Measurements from ENCODE around the gene CRB3. TPM values are rescaled to one million over a fixed set of nuclear protein-coding genes. Genes with fewer than 3 reads are reported as not detected.
A peak's percentile ranks its signal among the peaks of the same experiment; 100 is the strongest.

Gene CRB3
- total RNA-seq, 4 donors from 2014 or later, result 75.7 to 124 (median 88.7) TPM

DNA sequence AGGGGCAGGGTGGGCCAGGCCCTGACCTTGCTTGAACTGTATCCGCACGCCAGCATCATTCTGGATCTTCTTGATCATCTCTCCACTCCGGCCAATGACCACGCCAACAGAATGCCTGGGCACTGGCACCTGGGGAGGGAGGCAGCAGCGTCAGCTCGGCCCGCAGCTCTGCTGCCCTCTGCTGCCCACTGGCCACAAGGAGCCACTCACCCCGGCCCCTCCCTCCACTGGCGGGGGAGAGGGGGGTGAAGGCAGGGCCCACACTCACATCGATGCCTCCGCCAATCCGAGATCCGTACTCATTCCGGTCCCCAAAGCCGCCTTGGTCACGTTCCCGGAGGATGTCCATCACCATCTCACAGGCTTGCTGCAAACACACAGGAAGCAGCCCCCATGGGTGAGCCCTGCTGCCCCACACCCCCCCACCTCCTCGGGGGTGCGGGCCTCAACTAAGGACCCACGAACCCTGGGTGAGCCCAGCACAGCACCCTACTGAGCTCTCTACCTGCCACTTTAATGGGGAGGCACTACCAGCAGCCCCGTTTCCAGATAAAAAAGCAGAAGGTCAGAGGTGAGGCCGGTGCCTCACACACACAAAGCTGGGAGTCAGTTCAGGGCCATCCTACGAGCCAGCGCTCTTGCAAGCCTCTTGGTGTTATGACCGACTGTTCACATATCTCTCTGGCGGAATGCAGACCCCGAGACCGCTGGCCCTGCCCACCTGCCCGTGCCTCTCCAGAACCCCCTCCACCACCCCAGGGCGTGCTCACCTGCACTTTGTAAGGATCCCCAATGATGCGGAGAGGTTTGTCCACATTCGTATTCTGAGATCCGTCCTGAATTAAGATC lies 46.1 kb upstream of the CRB3 start:
- DNase-seq (ENCODE audit: low spot score in 2 of 2), result no peak
- TF ChIP-seq, protein P1, sequence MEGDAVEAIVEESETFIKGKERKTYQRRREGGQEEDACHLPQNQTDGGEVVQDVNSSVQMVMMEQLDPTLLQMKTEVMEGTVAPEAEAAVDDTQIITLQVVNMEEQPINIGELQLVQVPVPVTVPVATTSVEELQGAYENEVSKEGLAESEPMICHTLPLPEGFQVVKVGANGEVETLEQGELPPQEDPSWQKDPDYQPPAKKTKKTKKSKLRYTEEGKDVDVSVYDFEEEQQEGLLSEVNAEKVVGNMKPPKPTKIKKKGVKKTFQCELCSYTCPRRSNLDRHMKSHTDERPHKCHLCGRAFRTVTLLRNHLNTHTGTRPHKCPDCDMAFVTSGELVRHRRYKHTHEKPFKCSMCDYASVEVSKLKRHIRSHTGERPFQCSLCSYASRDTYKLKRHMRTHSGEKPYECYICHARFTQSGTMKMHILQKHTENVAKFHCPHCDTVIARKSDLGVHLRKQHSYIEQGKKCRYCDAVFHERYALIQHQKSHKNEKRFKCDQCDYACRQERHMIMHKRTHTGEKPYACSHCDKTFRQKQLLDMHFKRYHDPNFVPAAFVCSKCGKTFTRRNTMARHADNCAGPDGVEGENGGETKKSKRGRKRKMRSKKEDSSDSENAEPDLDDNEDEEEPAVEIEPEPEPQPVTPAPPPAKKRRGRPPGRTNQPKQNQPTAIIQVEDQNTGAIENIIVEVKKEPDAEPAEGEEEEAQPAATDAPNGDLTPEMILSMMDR (IDR thresholded peaks at IDR 0.05), result no peak
- TF ChIP-seq POLR2A (IDR thresholded peaks at IDR 0.05), result no peak
- intact Hi-C loops (cut with DNase I; ENCODE audit: low total_unique reads), result no loop called here

DNA sequence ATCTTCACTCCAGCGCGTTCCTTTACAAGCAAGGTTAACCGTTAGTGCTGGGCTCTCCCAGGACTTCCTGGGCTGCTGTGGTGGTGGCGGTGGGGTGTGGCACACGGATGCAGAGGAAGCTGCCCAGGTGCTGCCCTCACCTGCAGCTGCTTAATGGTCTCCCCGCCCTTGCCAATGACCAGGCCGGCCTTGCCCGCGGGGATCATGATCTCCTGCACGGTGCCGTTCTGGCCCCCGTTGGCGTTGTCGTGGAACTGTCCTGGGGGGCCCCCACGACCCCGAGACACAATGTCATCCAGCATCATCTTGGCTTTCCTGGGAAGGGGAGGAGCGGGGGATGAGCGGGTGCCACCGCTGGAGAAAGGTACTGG lies 45.5 kb upstream of the CRB3 start:
- DNase-seq (ENCODE audit: low spot score in 2 of 2), result no peak
- TF ChIP-seq POLR2A (IDR thresholded peaks at IDR 0.05), result no peak
- TF ChIP-seq, protein P1 (IDR thresholded peaks at IDR 0.05), result no peak
- intact Hi-C loops (cut with DNase I; ENCODE audit: low total_unique reads), result no loop called here
- H3K4me3 ChIP-seq (ENCODE audit: low read depth, poor library complexity, severe bottlenecking), result no peak overlapping the region
- 93% methylated on average over 19 of the region's 19 CpGs for WGBS, 2 donors

More for the DNA sequence above, 46.1 kb upstream of the CRB3 start:
- WGBS, 2 donors, result 79 to 80% methylated on average over 31 to 32 of the region's 33 CpGs
- H3K4me3 ChIP-seq (ENCODE audit: low read depth, poor library complexity, severe bottlenecking), result no peak overlapping the region

DNA sequence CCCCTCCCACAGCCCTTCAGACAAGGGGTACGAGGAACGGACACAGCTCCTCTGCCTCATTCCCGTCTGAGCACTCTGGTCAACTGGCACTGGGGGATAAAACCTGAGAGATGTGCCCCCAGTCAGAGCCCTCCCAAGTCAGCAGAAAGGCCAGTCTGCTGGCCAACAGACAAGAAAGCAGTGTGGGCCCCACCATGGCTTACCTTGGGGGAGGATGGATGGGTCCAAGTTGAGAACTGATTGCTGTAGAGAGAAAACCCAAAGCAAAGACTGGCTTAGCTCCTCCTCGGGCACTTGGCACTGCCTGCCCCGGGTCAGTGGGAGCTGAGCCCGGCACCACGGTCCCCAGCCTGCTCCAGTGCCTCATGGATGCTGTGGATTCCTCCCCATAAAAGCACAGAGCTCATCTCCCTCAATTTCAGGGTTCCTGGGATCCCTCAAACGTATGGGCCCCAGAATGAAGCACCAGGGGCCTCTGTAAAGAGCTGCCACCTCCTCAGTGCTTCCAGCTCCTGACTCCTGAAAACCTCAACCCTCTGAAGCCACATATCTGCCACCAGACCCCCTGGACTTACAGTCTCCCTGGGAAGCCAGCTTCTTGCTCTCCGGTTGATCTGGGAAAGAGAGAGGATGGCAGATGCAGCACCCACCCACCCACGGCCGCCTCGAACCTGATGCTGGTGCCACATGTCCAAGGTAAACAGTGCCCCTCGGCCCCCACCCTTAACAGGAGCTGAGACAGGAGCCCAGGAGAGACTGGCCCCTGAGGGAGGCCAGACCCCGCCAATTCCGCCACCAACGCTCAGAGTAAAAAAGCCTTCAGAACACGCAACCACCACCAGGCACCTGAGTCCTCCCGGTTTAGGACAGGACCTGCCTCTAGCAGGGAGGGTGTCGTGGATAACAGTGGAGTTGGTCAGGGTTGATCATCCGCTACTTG lies 42.7 kb upstream of the CRB3 start:
- DNase-seq (ENCODE audit: low spot score in 2 of 2), result no peak
- TF ChIP-seq POLR2A (IDR thresholded peaks at IDR 0.05), result no peak
- TF ChIP-seq, protein P1 (IDR thresholded peaks at IDR 0.05), result no peak
- WGBS, 2 donors, result 77% methylated on average over 19 to 20 of the region's 20 CpGs
- no peak overlapping the region for H3K4me3 ChIP-seq (ENCODE audit: low read depth, poor library complexity, severe bottlenecking)
- intact Hi-C loops (cut with DNase I; ENCODE audit: low total_unique reads), result no loop called here

DNA sequence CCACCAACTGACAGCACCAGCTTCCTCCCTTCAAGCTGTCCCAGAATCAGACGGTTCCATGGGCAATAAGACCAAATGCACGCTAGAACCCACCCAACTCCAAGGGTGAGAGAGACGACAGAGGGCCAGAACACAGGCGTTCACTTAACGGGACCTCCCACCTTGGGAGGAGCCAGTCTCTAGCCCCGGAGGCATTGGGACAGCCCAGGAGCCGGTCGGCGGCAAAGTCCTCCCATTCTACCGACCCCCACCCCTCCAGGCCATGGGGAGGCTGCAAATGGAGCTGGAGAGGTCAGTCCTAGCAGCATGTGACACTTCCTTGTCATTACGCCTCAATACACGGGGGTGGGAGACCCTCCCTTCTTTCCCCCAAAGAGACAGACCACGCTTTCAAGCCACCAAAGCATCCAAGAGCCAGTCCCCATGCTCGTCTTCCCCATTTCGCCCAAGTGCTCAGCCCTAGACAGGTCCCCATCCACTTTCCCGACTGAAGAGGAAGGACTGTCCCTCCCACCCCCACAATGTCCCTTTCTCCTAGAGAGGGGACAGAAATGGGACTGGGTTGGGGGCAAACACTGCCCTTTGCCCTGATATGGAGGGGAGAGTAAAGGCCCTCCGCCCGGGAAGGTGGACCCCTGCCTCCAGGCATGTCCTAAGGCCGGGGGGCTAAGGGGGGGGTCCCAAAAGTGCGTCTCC lies 40.4 kb upstream of the CRB3 start:
- intact Hi-C loops (cut with DNase I; ENCODE audit: low total_unique reads), result no loop called here
- peak; percentile 34 to 86 for DNase-seq (ENCODE audit: low spot score in 2 of 2)
- 0 to 1% methylated on average over 17 to 20 of the region's 20 CpGs for WGBS, 2 donors

More for the DNA sequence above, 40.4 kb upstream of the CRB3 start:
- TF ChIP-seq POLR2A (IDR thresholded peaks at IDR 0.05), result no peak
- TF ChIP-seq, protein P1 (IDR thresholded peaks at IDR 0.05), result no peak
- peak overlapping the region; percentile 75 for H3K4me3 ChIP-seq (ENCODE audit: low read depth, poor library complexity, severe bottlenecking)

All from lower leg skin (tissue), 4 donors.